Immature natural killer cell (primary cell): ENCODE results near the gene MAEL. TPM values are rescaled to one million over a fixed set of nuclear protein-coding genes. Genes with fewer than 3 reads are reported as not detected.
"Not testable (repeated sequence)": the region's sequence is repeated elsewhere in the genome, so short reads cannot be mapped to it uniquely, and the experiment has no call there.

Experiments
- DNase-seq, 3 donors: peaks; one replicate each; pipeline ENCODE4 v3.0.0; 2022; ENCODE audit warnings: mixed read lengths in 1 of 3
- H3K27ac Mint-ChIP-seq, 6 donors: one replicate each; pipeline ENCODE4 v1.8.0; 2020; ENCODE audit warnings: mixed read lengths in 6 of 6, mild to moderate bottlenecking in 5 of 6, inconsistent platforms in 4 of 6, moderate library complexity in 3 of 6
- H3K27me3 Mint-ChIP-seq, 3 donors: one replicate each; pipeline ENCODE4 v1.8.0; 2020 to 2021; ENCODE audit warnings: low read depth in 3 of 3, mild to moderate bottlenecking in 3 of 3, mixed read lengths in 3 of 3, moderate library complexity in 3 of 3, inconsistent platforms in 1 of 3
- H3K36me3 Mint-ChIP-seq, 3 donors: one replicate each; pipeline ENCODE4 v1.8.0; 2020; ENCODE audit warnings: mixed read lengths in 3 of 3, inconsistent platforms in 2 of 3, mild to moderate bottlenecking in 2 of 3
- H3K4me1 Mint-ChIP-seq, 2 donors: one replicate each; pipeline ENCODE4 v1.8.0; 2020; ENCODE audit warnings: inconsistent platforms in 2 of 2, mild to moderate bottlenecking in 2 of 2, mixed read lengths in 2 of 2, moderate library complexity in 1 of 2
- H3K4me3 Mint-ChIP-seq, 5 donors: one replicate each; pipeline ENCODE4 v1.8.0; 2020; ENCODE audit warnings: mild to moderate bottlenecking in 5 of 5, mixed read lengths in 5 of 5, inconsistent platforms in 3 of 5, moderate library complexity in 3 of 5
- H3K9me3 Mint-ChIP-seq, 6 donors: one replicate each; pipeline ENCODE4 v1.8.0; 2020; ENCODE audit warnings: mild to moderate bottlenecking in 6 of 6, mixed read lengths in 6 of 6, inconsistent platforms in 4 of 6, moderate library complexity in 3 of 6
- polyA plus RNA-seq, 3 donors: library from polyadenylated mRNA; unstranded; fragments of 300-500 nt; fragmentation: Illumina TruSeq; gene quantifications; one replicate each; pipeline ENCODE4 v1.2.3, GENCODE V29; 2021

MAEL gene
- polyA plus RNA-seq, 3 donors from 2014 or later: not detected

DNA sequence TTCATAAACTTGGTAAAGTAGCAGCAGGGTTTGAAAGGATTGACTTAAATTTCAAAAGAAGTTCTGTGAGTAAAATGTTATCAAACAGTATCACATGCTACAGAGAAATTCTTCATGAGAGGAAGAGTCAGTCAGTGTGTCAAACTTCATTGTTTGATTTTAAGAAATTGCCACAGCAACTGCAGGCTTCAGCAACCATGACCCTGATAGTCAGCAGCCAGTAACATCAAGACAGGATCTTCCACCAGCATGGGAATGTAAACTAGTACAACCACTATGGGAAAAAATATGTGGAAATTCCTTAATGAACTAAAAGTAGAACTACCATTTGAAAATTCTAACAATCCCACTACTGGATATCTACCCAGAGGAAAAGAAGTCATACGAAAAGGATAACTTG, 11.5 kb downstream of the MAEL start:
- Mint-ChIP-seq H3K27ac (no peak overlapping the region), H3K27me3 (peaks cover 0 to 10% (median 3%) of the 10 kb centered on the region in 3 donors), H3K9me3 (peaks cover 0 to 4% (median 0%) of the 10 kb centered on the region in 6 donors), H3K4me1 (no peaks in the 10 kb centered on the region), H3K36me3 (no peaks in the 10 kb centered on the region), H3K4me3 (no peak overlapping the region)
- no peak for DNase-seq

GRCh38 chr1:167002354-167002753, 13.3 kb downstream of the MAEL start:
- no peak overlapping the region for H3K27ac Mint-ChIP-seq
- no peak for DNase-seq
- no peaks in the 10 kb centered on the region for H3K36me3 Mint-ChIP-seq
- no peak overlapping the region for H3K4me3 Mint-ChIP-seq
- H3K4me1 Mint-ChIP-seq: no peaks in the 10 kb centered on the region
- peaks cover 0 to 4% (median 0%) of the 10 kb centered on the region in 6 donors for H3K9me3 Mint-ChIP-seq
- H3K27me3 Mint-ChIP-seq: peaks cover 0 to 7% (median 3%) of the 10 kb centered on the region in 3 donors

GRCh38 chr1:167003711-167004110, 14.6 kb downstream of the MAEL start:
- Mint-ChIP-seq H3K4me3 (no peak overlapping the region), H3K36me3 (no peaks in the 10 kb centered on the region), H3K4me1 (no peaks in the 10 kb centered on the region), H3K9me3 (peaks cover 0 to 4% (median 0%) of the 10 kb centered on the region in 6 donors), H3K27ac (no peak overlapping the region), H3K27me3 (peaks cover 0 to 1% (median 0%) of the 10 kb centered on the region in 3 donors)
- DNase-seq: no peak

- H3K27ac Mint-ChIP-seq: no peak overlapping the region
- peaks cover 5 to 13% (median 9%) of the 10 kb centered on the region in 3 donors for H3K27me3 Mint-ChIP-seq
Observed at GRCh38 chr1:167011560-167012191, 22.6 kb downstream of the MAEL start.

DNA sequence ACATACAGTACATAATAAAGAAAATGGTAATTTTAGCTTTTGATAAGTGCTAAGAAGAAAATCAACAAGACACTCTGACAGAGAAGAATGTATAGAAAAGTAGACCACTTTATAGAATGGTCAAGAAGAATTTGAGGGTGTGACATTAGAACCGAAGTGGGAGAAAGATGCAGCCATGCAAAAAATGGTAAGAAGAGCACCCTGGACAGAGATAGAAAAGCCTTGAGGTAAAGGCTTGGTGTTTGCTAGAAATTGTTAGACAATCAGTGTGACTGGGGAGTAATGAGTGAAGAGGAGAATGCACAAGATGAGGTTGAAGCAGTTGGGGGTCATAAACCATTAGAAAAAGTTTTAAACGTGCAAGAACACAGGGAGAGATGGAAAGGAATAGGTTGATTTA, 23.5 kb downstream of the MAEL start:
- H3K4me3 Mint-ChIP-seq: no peak overlapping the region
- H3K36me3 Mint-ChIP-seq: no peaks in the 10 kb centered on the region
- H3K27ac Mint-ChIP-seq: no peak overlapping the region
- H3K27me3 Mint-ChIP-seq: peaks cover 5 to 13% (median 9%) of the 10 kb centered on the region in 3 donors
- no peaks in the 10 kb centered on the region for H3K4me1 Mint-ChIP-seq
- DNase-seq: no peak
- H3K9me3 Mint-ChIP-seq: no peaks in the 10 kb centered on the region

More at GRCh38 chr1:167011560-167012191, 22.6 kb downstream of the MAEL start:
- no peak for DNase-seq
- H3K9me3 Mint-ChIP-seq: no peaks in the 10 kb centered on the region
- H3K4me1 Mint-ChIP-seq: no peaks in the 10 kb centered on the region
- no peak overlapping the region for H3K4me3 Mint-ChIP-seq
- no peaks in the 10 kb centered on the region for H3K36me3 Mint-ChIP-seq

GRCh38 chr1:167013108-167013929, 24.2 kb downstream of the MAEL start:
- DNase-seq: no peak
- Mint-ChIP-seq H3K9me3 (no peaks in the 10 kb centered on the region), H3K4me1 (no peaks in the 10 kb centered on the region), H3K27me3 (peaks cover 5 to 13% (median 9%) of the 10 kb centered on the region in 3 donors), H3K4me3 (no peak overlapping the region), H3K36me3 (no peaks in the 10 kb centered on the region), H3K27ac (no peak overlapping the region)

GRCh38 chr1:167016100-167016750, 27.1 kb downstream of the MAEL start:
- peaks cover 3 to 5% (median 5%) of the 10 kb centered on the region in 3 donors for H3K27me3 Mint-ChIP-seq
- H3K4me3 Mint-ChIP-seq: no peak overlapping the region
- H3K36me3 Mint-ChIP-seq: no peaks in the 10 kb centered on the region
- no peaks in the 10 kb centered on the region for H3K4me1 Mint-ChIP-seq
- DNase-seq: no peak
- H3K9me3 Mint-ChIP-seq: no peaks in the 10 kb centered on the region
- no peak overlapping the region for H3K27ac Mint-ChIP-seq

- no peak overlapping the region for H3K4me3 Mint-ChIP-seq
- H3K36me3 Mint-ChIP-seq: no peaks in the 10 kb centered on the region
- H3K4me1 Mint-ChIP-seq: no peaks in the 10 kb centered on the region
- H3K9me3 Mint-ChIP-seq: peaks cover 0 to 2% (median 0%) of the 10 kb centered on the region in 6 donors
- H3K27ac Mint-ChIP-seq: no peak overlapping the region
- no peak for DNase-seq
- H3K27me3 Mint-ChIP-seq: peaks cover 0 to 12% (median 2%) of the 10 kb centered on the region in 3 donors
Observed at GRCh38 chr1:167022384-167022783, 33.3 kb downstream of the MAEL start.

- DNase-seq, H3K27ac Mint-ChIP-seq: not testable (repeated sequence)
- peaks cover 0 to 20% (median 9%) of the 10 kb centered on the region in 3 donors for H3K27me3 Mint-ChIP-seq
Observed at GRCh38 chr1:167029553-167029952, 40.5 kb downstream of the MAEL start.

DNA sequence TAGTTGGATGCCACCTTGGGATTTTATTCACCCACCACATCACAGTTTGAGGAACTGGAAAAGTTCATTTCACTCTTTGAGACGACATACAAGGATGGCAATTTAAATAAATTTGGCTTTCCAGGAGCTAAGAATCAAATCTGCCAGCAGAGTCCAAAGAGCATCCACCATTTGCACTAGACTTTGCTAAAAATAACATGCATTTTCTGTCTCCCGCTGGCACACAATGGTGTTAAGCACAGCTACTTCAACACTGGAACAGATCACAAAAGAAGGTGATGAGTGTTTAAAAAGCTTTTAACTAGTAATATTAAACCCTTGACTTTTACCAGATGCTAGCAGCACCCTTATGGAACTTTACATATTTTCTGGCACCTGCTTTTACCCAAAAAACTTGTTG, 44.6 kb downstream of the MAEL start:
- DNase-seq: no peak
- Mint-ChIP-seq H3K4me1 (no peaks in the 10 kb centered on the region), H3K4me3 (no peak overlapping the region), H3K27ac (no peak overlapping the region), H3K9me3 (no peaks in the 10 kb centered on the region), H3K36me3 (no peaks in the 10 kb centered on the region), H3K27me3 (peaks cover 1 to 9% (median 7%) of the 10 kb centered on the region in 3 donors)

More at GRCh38 chr1:167029553-167029952, 40.5 kb downstream of the MAEL start:
- not testable (repeated sequence) for H3K4me1 Mint-ChIP-seq, H3K4me3 Mint-ChIP-seq, H3K9me3 Mint-ChIP-seq, H3K36me3 Mint-ChIP-seq

DNA sequence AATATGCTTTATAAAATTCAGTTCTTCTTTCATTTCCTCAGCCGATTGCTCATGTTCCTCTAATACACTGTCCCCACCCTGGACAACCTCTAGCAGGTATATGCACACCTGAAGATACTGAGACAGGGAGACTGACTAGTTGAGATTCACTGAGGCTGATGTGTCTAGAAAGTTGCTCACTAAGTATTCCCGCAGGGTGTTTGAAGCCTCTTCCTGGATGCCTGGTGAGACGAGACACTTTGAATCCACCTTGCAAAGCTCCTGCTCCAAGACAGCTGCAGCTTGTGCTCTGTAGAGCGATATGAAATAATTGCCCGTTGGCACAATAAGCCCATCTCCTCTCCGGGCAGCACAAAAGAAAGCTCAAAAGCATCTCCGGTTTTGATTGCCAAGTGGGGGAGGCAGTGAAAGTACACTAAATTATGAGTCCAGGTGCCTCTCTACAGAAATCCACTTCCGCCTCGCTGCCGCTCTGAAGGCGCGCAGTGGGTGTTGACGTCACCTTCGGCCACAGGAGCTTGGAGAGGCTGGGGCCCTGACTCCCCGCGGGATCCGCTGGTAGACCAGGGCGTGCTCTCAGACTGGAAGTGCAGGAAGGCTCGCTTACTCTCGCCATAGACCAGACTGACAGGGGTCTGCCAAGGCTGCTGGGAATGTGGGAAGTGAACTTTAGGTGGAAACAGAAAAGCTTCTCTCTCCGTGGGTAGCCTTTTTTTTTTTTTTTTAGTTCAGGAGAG, 54.8 kb downstream of the MAEL start:
- no peaks in the 10 kb centered on the region for H3K36me3 Mint-ChIP-seq
- peaks cover 12 to 14% of the 10 kb centered on the region in 2 donors for H3K4me1 Mint-ChIP-seq
- peak overlapping the region; percentile 82 to 87 (median 86) for H3K4me3 Mint-ChIP-seq
- H3K9me3 Mint-ChIP-seq: no peaks in the 10 kb centered on the region
- peaks cover 0 to 6% (median 2%) of the 10 kb centered on the region in 3 donors for H3K27me3 Mint-ChIP-seq
- DNase-seq: peak; percentile 55 to 62 (median 56)
- peak overlapping the region in 5 of 6 donors; percentile 4 to 63 (median 59) for H3K27ac Mint-ChIP-seq

DNA sequence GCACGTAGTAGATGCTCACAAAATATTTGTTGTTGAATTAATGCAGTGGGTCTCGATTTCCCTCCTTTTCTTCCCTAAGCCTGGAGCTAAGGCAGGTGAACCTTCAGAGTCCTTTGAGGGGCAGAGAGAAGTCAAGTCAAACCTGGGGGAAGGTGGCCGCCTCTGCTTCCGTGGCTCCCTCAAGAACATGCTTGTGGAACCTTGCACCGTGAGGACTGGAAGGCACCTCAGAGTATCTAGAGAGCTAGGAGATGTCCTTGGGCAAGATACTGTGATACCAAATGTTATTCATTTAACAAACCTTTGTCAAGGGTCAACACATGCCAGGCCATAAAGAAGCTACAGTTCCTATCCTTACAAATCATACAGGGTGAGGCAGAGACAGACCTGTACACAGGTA, 62.8 kb downstream of the MAEL start:
- Mint-ChIP-seq H3K27ac (no peak overlapping the region), H3K4me3 (no peak overlapping the region)

DNA sequence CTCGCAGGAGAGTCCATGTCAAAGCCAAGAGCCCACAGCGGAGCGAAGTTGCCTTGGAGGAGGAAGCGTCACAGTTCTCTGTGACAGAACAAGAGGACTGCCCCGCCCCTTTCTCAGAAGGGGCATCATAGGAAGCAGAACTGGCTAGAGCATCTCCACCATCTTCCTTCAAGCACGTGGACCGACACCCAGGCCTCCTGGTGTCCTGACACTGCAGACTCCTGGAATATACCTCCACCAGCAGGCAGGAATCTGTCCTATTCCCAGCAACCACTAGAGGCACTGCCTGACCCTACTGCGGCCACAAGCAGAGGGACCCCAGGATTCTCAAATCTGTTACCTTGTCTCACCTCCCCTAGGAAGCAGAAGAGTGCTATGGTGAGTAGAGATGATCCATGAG, 63.3 kb downstream of the MAEL start:
- peaks cover 4 to 12% (median 9%) of the 10 kb centered on the region in 3 donors for H3K36me3 Mint-ChIP-seq
- no peak overlapping the region for H3K27ac Mint-ChIP-seq
- H3K4me1 Mint-ChIP-seq: peaks cover 16 to 24% of the 10 kb centered on the region in 2 donors
- H3K9me3 Mint-ChIP-seq: no peaks in the 10 kb centered on the region
- no peak for DNase-seq
- H3K4me3 Mint-ChIP-seq: no peak overlapping the region
- peaks cover 0 to 2% (median 0%) of the 10 kb centered on the region in 3 donors for H3K27me3 Mint-ChIP-seq

More for the DNA sequence above, 62.8 kb downstream of the MAEL start:
- Mint-ChIP-seq H3K4me1 (peaks cover 16 to 24% of the 10 kb centered on the region in 2 donors), H3K27me3 (peaks cover 0 to 2% (median 0%) of the 10 kb centered on the region in 3 donors), H3K9me3 (no peaks in the 10 kb centered on the region), H3K36me3 (peaks cover 4 to 12% (median 9%) of the 10 kb centered on the region in 3 donors)
- no peak for DNase-seq
